Epithelial cell of proximal tubule (primary cell): ENCODE data around the gene ITGAL. TPM values are rescaled to one million over a fixed set of nuclear protein-coding genes. Genes with fewer than 3 reads are reported as not detected.
A peak's percentile ranks its signal among the peaks of the same experiment; 100 is the strongest.
"Not testable (repeated sequence)": the region's sequence is repeated elsewhere in the genome, so short reads cannot be mapped to it uniquely, and the experiment has no call there.

Source experiments
- DNase-seq: peaks from one replicate; pipeline ENCODE4 v3.0.0-alpha.2; 2011; ENCODE audit warnings: low read depth
- H3K4me3 ChIP-seq: 2 replicates; pipeline ENCODE4 v1.5.1; 2011; ENCODE audit warnings: low read depth, mild to moderate bottlenecking, low read length
- CTCF ChIP-seq: conservative IDR thresholded peaks from 2 replicates; pipeline ENCODE4 v1.5.1; 2012; ENCODE audit warnings: low read depth, mild to moderate bottlenecking, low read length
- total RNA-seq: library from RNA; depleted of rRNA; stranded (reverse); fragments of >200 nt; gene quantifications from 2 replicates; pipeline ENCODE4 v1.2.3, GENCODE V29; 2015

The ITGAL gene
- total RNA-seq, 1 donor from 2014 or later = not detected

- H3K4me3 ChIP-seq = no peak overlapping the region
- DNase-seq = peak; percentile 88
- peak; percentile 19 for TF ChIP-seq CTCF
Observed at GRCh38 chr16:30521873-30522641, 49.5 kb downstream of the ITGAL start.

- not testable (repeated sequence) for DNase-seq, H3K4me3 ChIP-seq
Observed at GRCh38 chr16:30522702-30523463, 50.3 kb downstream of the ITGAL start.

GRCh38 chr16:30523768-30524574 is 51.4 kb downstream of the ITGAL start:
- no peak for DNase-seq
- TF ChIP-seq CTCF = no peak
- H3K4me3 ChIP-seq = no peak overlapping the region

GRCh38 chr16:30524575-30525568 is 52.3 kb downstream of the ITGAL start:
- no peak overlapping the region for H3K4me3 ChIP-seq
- no peak for DNase-seq
- TF ChIP-seq CTCF = no peak

- DNase-seq = no peak
- no peak for TF ChIP-seq CTCF
- peak overlapping the region; percentile 84 for H3K4me3 ChIP-seq
Observed at GRCh38 chr16:30525844-30526136, 53.2 kb downstream of the ITGAL start.

- no peak for DNase-seq
- no peak for TF ChIP-seq CTCF
Observed at GRCh38 chr16:30526137-30526822, 53.7 kb downstream of the ITGAL start, which contains the start of gene ZNF768. ZNF768 (minus strand) TSS chr16:30526566; CDS start chr16:30526413, 153 bp downstream.

More at GRCh38 chr16:30526137-30526822, 53.7 kb downstream of the ITGAL start, which contains the start of gene ZNF768:
- H3K4me3 ChIP-seq = peak within 1 kb of the TSS; percentile 84
